GM21528 (cell line): ENCODE results near the gene HNMT.

Experiments
- ATAC-seq: cut with Tn5 transposase; IDR thresholded peaks from one replicate; pipeline ENCODE4 v1.9.1; 2021; ENCODE audit warnings: mild to moderate bottlenecking, moderate library complexity; ENCODE audit not compliant: unreplicated experiment, low FRiP score

Gene HNMT

GRCh38 chr2:137944714-137945113 lies 19.6 kb upstream of the HNMT start:
- no peak for ATAC-seq

- ATAC-seq: no peak
These were observed 19.0 kb upstream of the HNMT start for GRCh38 chr2:137945229-137945628.

GRCh38 chr2:137946227-137946626 lies 18.0 kb upstream of the HNMT start:
- no peak for ATAC-seq

- ATAC-seq: no peak
These were observed 17.1 kb upstream of the HNMT start for GRCh38 chr2:137947032-137947727.

GRCh38 chr2:137947728-137948336 lies 16.4 kb upstream of the HNMT start:
- no peak for ATAC-seq

- no peak for ATAC-seq
These were observed 15.4 kb upstream of the HNMT start for GRCh38 chr2:137948894-137949293.

- ATAC-seq: no peak
These were observed 14.0 kb upstream of the HNMT start for GRCh38 chr2:137950238-137950637.

- ATAC-seq: no peak
These were observed 12.7 kb upstream of the HNMT start for GRCh38 chr2:137951586-137951985.

- ATAC-seq: no peak
These were observed 11.6 kb upstream of the HNMT start for GRCh38 chr2:137952586-137953129.

GRCh38 chr2:137955536-137955935 lies 8.7 kb upstream of the HNMT start:
- no peak for ATAC-seq

- no peak for ATAC-seq
These were observed 7.2 kb upstream of the HNMT start for GRCh38 chr2:137957033-137957432.

- no peak for ATAC-seq
These were observed 5.1 kb upstream of the HNMT start for GRCh38 chr2:137959166-137959565.

- no peak for ATAC-seq
These were observed 4.0 kb upstream of the HNMT start for GRCh38 chr2:137960223-137960622.

- ATAC-seq: no peak
These were observed 2.7 kb upstream of the HNMT start for GRCh38 chr2:137961602-137962001.

GRCh38 chr2:137963535-137964065 lies 673 bp upstream of the HNMT start:
- ATAC-seq: no peak

- ATAC-seq: no peak
These were observed 686 bp downstream of the HNMT start for GRCh38 chr2:137964859-137965459.

GRCh38 chr2:137966043-137966442 lies 1.8 kb downstream of the HNMT start:
- no peak for ATAC-seq

GRCh38 chr2:137967042-137967441 lies 2.8 kb downstream of the HNMT start:
- no peak for ATAC-seq

GRCh38 chr2:137968477-137969417 lies 4.5 kb downstream of the HNMT start:
- ATAC-seq: no peak

GRCh38 chr2:137969418-137969765 lies 5.1 kb downstream of the HNMT start:
- ATAC-seq: no peak
